ENCODE results near the gene RASL11A. TPM values are rescaled to one million over a fixed set of nuclear protein-coding genes. Genes with fewer than 3 reads are reported as not detected.
"Not testable (repeated sequence)": the region's sequence is repeated elsewhere in the genome, so short reads cannot be mapped to it uniquely, and the experiment has no call there.

Gene RASL11A, protein sequence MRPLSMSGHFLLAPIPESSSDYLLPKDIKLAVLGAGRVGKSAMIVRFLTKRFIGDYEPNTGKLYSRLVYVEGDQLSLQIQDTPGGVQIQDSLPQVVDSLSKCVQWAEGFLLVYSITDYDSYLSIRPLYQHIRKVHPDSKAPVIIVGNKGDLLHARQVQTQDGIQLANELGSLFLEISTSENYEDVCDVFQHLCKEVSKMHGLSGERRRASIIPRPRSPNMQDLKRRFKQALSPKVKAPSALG
- 7.4 TPM for total RNA-seq (2013)
- polyA plus RNA-seq (1 to 10 TPM; 1.0 to 6.8 (median 3.8) TPM), polyA minus RNA-seq (7.9 and 11.3 TPM in 2 replicates), total RNA-seq (3.5 to 13.6 (median 5.0) reads per million in 11 experiments)

DNA sequence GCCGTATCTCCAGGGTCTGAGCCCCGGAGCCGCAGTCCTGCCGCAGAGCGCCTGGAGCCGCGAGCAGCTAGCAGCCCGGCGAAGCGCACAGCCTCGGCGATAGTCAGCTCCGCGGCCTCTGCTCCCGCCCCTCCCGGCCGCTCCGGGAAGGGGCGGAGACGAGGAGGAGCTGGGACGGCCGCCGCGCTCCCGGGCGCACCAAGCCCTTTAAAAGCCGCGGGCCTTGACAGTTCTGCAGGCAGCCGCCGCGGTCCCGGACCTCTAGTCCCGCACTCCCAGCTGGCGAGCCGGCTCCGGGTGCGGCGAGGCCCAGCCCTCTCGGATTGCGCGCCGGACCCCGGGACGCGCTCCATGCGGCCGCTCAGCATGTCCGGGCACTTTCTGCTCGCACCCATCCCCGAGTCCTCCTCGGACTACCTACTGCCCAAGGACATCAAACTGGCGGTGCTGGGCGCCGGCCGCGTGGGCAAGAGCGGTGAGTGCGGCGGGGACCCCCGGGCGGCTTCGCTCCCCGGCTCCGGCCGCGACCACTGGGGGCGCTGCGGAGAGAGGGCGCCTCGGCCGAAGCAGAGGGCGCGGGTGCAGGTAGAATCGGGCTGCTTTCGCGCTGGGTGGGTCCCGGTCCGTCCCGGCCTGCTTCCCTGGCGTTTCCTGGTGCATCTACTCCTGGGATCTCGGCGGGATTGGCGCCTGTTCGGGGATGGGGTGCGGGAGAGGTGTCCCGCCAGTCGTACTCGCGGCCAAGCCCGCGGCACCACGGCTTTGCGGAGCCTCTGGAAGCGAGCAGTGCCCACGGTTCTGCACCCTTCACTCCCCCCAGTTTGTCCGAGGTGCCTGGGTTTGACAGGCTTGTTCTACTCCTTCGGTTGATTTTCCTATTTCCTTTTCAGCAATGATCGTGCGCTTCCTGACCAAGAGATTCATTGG is at the start of gene RASL11A:
Gene RASL11A, plus strand, starts transcription at position 237 of the 927 bp plus-strand sequence. Its CDS starts 115 bp downstream, at position 352.
- H4K20me1 ChIP-seq (ENCODE audit: insufficient read depth, low read length): no peaks in the 10 kb centered on the region
- H3K4me1 ChIP-seq (ENCODE audit: control insufficient read depth in 1 of 2, insufficient read depth in 2 of 2, low read length in 2 of 2): peaks cover 36 to 42% of the 10 kb centered on the region in 2 donors
- Mint-ChIP-seq H3K27me3 (ENCODE audit: low read depth in 3 of 3) (peaks cover 16 to 36% (median 27%) of the 10 kb centered on the region in 3 donors), H3K9me3 (peaks cover 0 to 3% (median 0%) of the 10 kb centered on the region in 7 donors), H3K36me3 (peaks cover 0 to 2% of the 10 kb centered on the region in 2 donors), H3K4me3 (peak within 1 kb of the TSS; percentile 90 to 95), H3K27ac (peak within 1 kb of the TSS; percentile 28 to 93 (median 66)), H3K4me1 (peaks cover 39% of the 10 kb centered on the region)
- H3K36me3 ChIP-seq (replicated peaks in 1 of 2; ENCODE audit: control insufficient read depth in 1 of 2, insufficient read depth in 2 of 2, low read length in 2 of 2): no peaks in the 10 kb centered on the region
- H3K27ac ChIP-seq (ENCODE audit: low read depth in 1 of 2, low read length in 2 of 2): peak within 1 kb of the TSS; percentile 25 to 70
- H2AFZ ChIP-seq (ENCODE audit: insufficient read depth, low read depth, low read length, poor library complexity, severe bottlenecking): peak within 1 kb of the TSS; percentile 94
- H3K9ac ChIP-seq (ENCODE audit: insufficient read depth, low read length, poor library complexity, severe bottlenecking): peak within 1 kb of the TSS; percentile 68
- intact Hi-C loops (cut with micrococcal nuclease): loop anchor here in 1 of 2 donors (5.0 kb wide), 1 partner anchor 104 kb away; no protein-coding TSS in a partner anchor
- peak within 1 kb of the TSS; percentile 80 for H3K4me2 ChIP-seq (replicated peaks; ENCODE audit: extremely low read depth, low read length, poor library complexity, severe bottlenecking)
- no peaks in the 10 kb centered on the region for H3K79me2 ChIP-seq (ENCODE audit: insufficient read depth, low read length)
- no peaks in the 10 kb centered on the region for H3K9me3 ChIP-seq (replicated peaks in 1 of 2; ENCODE audit: control insufficient read depth in 1 of 2, insufficient read depth in 1 of 2, low read length in 2 of 2)
- TF ChIP-seq, protein P1, sequence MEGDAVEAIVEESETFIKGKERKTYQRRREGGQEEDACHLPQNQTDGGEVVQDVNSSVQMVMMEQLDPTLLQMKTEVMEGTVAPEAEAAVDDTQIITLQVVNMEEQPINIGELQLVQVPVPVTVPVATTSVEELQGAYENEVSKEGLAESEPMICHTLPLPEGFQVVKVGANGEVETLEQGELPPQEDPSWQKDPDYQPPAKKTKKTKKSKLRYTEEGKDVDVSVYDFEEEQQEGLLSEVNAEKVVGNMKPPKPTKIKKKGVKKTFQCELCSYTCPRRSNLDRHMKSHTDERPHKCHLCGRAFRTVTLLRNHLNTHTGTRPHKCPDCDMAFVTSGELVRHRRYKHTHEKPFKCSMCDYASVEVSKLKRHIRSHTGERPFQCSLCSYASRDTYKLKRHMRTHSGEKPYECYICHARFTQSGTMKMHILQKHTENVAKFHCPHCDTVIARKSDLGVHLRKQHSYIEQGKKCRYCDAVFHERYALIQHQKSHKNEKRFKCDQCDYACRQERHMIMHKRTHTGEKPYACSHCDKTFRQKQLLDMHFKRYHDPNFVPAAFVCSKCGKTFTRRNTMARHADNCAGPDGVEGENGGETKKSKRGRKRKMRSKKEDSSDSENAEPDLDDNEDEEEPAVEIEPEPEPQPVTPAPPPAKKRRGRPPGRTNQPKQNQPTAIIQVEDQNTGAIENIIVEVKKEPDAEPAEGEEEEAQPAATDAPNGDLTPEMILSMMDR (IDR thresholded peaks at IDR 0.05): peak; percentile 100
- under 1% methylated on average over 98 of the region's 99 CpGs for WGBS (ENCODE audit: insufficient coverage)
- H3K4me3 ChIP-seq (replicated peaks in 1 of 3; ENCODE audit: low read depth in 2 of 3, low read length in 3 of 3): peak within 1 kb of the TSS; percentile 58 to 90 (median 78)
- DNase-seq: peak; percentile 59 to 61 (median 60)
- H3K27me3 ChIP-seq (ENCODE audit: control insufficient read depth in 2 of 2, insufficient read depth in 2 of 2, low read length in 2 of 2): peaks cover 2 to 25% of the 10 kb centered on the region in 2 donors

DNA sequence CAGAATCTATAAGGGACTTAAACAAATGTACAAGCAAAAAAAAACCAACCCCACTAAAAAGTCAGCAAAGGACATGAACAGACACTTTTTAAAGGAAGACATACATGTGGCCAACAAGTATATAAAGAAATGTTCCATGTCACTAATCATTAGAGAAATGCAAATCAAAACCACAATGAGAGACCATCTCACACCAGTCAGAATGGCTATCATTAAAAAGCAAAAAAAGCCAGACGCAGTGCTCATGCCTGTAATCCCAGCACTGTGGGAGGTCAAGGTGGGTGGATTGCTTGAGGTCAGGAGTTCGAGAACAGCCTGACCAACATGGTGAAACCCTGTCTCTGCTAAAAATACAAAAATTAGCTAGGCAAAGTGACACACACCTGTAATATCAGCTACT is 48.5 kb upstream of the RASL11A start:
- H3K9ac ChIP-seq (ENCODE audit: insufficient read depth, low read length, poor library complexity, severe bottlenecking); H3K27me3 Mint-ChIP-seq (ENCODE audit: low read depth in 3 of 3); H3K79me2 ChIP-seq (ENCODE audit: insufficient read depth, low read length); H3K27ac Mint-ChIP-seq; H3K9me3 Mint-ChIP-seq; intact Hi-C loops (cut with micrococcal nuclease); H3K4me3 Mint-ChIP-seq; H3K9me3 ChIP-seq (replicated peaks in 1 of 2; ENCODE audit: control insufficient read depth in 1 of 2, insufficient read depth in 1 of 2, low read length in 2 of 2); H2AFZ ChIP-seq (ENCODE audit: insufficient read depth, low read depth, low read length, poor library complexity, severe bottlenecking); H3K27me3 ChIP-seq (ENCODE audit: control insufficient read depth in 2 of 2, insufficient read depth in 2 of 2, low read length in 2 of 2); DNase-seq; H3K4me1 ChIP-seq (ENCODE audit: control insufficient read depth in 1 of 2, insufficient read depth in 2 of 2, low read length in 2 of 2); H3K4me3 ChIP-seq (replicated peaks in 1 of 3; ENCODE audit: low read depth in 2 of 3, low read length in 3 of 3); H3K27ac ChIP-seq (ENCODE audit: low read depth in 1 of 2, low read length in 2 of 2); H3K4me2 ChIP-seq (replicated peaks; ENCODE audit: extremely low read depth, low read length, poor library complexity, severe bottlenecking); H3K36me3 Mint-ChIP-seq; H4K20me1 ChIP-seq (ENCODE audit: insufficient read depth, low read length); H3K36me3 ChIP-seq (replicated peaks in 1 of 2; ENCODE audit: control insufficient read depth in 1 of 2, insufficient read depth in 2 of 2, low read length in 2 of 2): not testable (repeated sequence)
- WGBS (ENCODE audit: insufficient coverage): no CpG with 5 or more reads among the region's 2 CpGs
- peaks cover 20% of the 10 kb centered on the region for H3K4me1 Mint-ChIP-seq

Measured in CD14-positive monocyte (primary cell).